ENCODE results near the gene ATXN7L3. TPM values are rescaled to one million over a fixed set of nuclear protein-coding genes. Genes with fewer than 3 reads are reported as not detected.
"Not testable (repeated sequence)": the region's sequence is repeated elsewhere in the genome, so short reads cannot be mapped to it uniquely, and the experiment has no call there.

The ATXN7L3 gene, protein sequence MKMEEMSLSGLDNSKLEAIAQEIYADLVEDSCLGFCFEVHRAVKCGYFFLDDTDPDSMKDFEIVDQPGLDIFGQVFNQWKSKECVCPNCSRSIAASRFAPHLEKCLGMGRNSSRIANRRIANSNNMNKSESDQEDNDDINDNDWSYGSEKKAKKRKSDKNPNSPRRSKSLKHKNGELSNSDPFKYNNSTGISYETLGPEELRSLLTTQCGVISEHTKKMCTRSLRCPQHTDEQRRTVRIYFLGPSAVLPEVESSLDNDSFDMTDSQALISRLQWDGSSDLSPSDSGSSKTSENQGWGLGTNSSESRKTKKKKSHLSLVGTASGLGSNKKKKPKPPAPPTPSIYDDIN
- 100 to 1,000 TPM; 116 to 120 TPM for total RNA-seq

DNA sequence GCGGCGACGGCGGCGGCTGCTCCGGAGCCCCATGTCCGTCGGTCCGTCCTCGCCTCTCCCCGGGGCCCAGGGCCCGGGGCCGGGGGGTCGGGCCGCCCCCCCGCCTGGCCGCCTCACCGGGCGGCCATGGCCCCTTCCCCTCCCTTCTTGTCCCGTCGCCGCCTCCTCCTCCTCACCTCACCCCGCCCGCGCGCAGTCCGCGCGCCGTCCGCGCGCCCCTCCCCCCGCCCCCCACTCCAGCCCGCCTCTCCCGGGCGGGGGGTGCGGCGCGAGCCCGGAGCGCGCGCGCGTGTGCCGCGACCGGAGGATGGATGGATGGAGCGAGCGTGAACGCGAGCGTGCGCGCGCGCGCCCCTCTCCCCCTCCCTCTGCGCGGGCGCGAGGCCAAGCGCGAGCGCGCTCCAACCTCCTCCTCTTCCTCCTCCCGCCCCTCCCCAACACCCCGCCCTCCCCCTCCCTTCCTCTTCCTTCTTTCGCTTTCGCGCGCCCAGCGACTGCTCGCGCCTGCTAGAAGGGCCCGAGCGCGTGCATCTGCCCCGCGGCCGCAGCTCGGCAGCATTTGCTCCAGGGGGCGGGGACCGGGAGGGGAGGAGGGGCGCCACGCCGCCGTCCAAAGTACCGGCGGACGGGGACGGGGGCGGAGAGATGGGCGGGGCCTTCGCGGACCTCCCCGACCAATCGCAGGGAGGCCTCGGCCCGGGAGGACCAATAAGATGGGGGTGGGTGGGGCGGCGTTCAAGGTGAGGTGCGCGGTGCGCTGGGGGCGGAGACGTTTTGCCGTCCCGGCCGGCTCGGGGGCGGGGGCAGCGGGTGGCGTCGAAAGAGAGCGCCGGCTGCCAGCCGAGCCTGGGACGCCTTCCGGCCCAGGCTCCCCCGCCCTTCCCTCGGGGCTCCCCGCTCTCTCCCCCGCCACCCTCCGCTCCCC, at the start of gene ATXN7L3:
Gene ATXN7L3 (minus strand): TSS at position 332 of the 925 bp plus-strand sequence. CDS start 1,814 bp downstream, outside the sequence.
- Mint-ChIP-seq H3K36me3 (ENCODE audit: low read depth) (peaks cover 35% of the 10 kb centered on the region), H3K27me3 (ENCODE audit: low read depth) (no peaks in the 10 kb centered on the region), H3K4me3 (peak within 1 kb of the TSS; percentile 88), H3K9me3 (ENCODE audit: insufficient read depth) (no peaks in the 10 kb centered on the region), H3K4me1 (ENCODE audit: low read depth) (peaks cover 43% of the 10 kb centered on the region), H3K27ac (peak within 1 kb of the TSS; percentile 95)
- CTCF ChIA-PET: interaction anchor here (1.2 to 3.3 kb wide), 5 partner anchors 10 to 146 kb away, joined by 3 to 20 read pairs (median 9); partner anchors contain the start of genes GRN and TMUB2
- peak; percentile 100 for DNase-seq
- POLR2A ChIA-PET: interaction anchor here (1.0 to 3.6 kb wide), 10 partner anchors 9 to 18 kb away, joined by 4 to 22 read pairs (median 8); partner anchors contain the start of gene TMUB2
- peak; percentile 84 for ATAC-seq

DNA sequence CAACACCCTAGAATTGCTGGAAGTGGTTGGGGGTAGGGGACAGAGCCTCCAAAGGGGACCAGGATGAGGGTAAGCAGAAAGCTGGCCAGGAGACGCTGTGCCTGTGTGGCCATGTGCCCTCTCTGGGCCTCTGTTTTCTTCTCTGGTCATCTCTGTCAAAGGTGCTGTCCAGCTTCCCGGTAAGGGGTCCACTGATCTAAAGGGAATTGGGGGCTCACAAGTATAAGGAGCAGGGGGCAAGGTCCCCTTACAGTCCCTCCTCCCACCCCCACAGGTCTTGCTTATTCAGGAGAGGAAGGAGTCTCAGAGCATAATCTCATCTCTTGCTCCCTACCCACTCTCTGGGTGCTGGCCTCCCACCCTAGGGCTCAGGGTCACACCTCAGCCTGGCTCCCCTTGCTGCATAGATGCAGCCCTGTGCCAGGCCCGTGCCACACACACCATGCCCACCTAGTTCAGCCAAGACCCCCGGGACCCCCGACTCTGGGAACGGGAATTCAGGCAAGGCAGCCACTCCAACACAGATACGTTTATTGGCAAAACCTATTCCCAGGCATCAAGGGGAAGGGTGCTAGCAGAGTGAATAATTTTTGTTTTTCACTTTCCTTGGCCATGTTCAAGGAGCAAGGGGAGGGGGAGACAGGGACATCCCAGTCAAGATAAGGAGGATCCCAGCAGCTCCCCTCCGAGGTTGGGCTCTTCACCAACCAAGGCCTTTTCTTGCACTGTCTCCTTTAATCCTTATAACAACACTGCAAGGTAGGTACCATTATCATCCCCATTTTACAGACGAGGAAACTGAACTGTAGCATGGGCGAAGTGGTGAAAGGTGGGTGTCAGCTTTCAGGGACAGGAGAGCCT, 48.4 kb upstream of the ATXN7L3 start:
- DNase-seq (no peak), ATAC-seq (no peak)
- H3K4me3 Mint-ChIP-seq: peak overlapping the region; percentile 22
- no peaks in the 10 kb centered on the region for H3K9me3 Mint-ChIP-seq (ENCODE audit: insufficient read depth)
- ChIA-PET POLR2A (interaction anchor here (1.3 to 3.9 kb wide), 3 partner anchors 28 to 60 kb away, joined by 3 to 57 read pairs (median 3); partner anchors contain the start of genes RUNDC3A and UBTF), CTCF (interaction anchor here (0.8 to 2.7 kb wide), 5 partner anchors 27 to 83 kb away, joined by 3 to 20 read pairs (median 3); no protein-coding TSS in a partner anchor)
- H3K27ac Mint-ChIP-seq: peak overlapping the region; percentile 86
- H3K27me3 Mint-ChIP-seq (ENCODE audit: low read depth): no peaks in the 10 kb centered on the region
- H3K4me1 Mint-ChIP-seq (ENCODE audit: low read depth): peaks cover 48% of the 10 kb centered on the region
- no peaks in the 10 kb centered on the region for H3K36me3 Mint-ChIP-seq (ENCODE audit: low read depth)

DNA sequence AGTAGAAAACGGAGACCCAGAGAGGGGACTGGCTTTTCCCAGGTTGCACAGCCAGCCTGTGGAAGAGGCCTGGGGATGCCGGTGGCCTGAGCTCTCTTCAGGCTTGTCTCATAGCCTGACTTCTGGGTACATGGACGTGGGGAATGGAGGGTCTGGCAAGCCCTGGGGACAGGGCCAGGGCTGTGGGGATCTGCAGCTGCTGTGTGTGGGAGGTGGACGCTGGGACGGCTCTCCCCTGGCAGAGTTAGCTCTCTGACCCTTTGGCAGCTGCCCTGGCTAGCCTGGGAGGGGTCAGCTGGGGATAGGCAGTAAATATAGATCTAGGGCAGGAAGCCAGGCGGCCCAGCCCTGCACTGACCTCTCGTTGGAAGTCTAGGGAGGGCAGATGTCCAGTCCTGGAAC, 47.8 kb upstream of the ATXN7L3 start:
- POLR2A ChIA-PET: interaction anchor here (0.8 to 3.9 kb wide), 6 partner anchors 8 to 981 kb away, joined by 3 to 57 read pairs (median 3); partner anchors contain the start of genes RUNDC3A and UBTF

DNA sequence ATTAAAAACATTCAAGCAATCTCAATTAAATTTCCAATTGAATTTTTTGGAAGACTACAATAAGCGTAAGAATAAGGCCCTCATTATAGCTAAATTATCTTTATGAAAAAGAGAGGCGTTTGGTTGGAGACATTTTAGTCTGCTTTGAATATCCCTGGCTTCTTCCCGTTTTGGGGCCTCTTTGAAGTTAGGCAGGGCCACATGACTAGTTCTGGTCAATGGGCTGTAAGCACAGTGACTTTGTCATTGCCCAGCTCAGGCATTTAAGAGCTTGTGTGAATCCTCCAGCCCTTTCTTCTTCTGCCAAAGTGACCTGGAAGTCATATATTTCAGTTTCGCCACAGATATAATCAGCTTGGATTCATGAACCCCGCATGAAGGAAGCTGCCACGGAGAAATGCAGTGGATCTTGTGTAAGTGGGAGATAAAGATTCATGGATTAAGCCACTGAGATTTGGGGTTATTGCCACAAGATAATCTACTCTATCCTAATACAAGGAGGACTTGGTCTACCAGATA, 41.5 kb upstream of the ATXN7L3 start:
- Mint-ChIP-seq H3K4me1 (ENCODE audit: low read depth) (peaks cover 10% of the 10 kb centered on the region), H3K27ac (no peak overlapping the region), H3K4me3 (no peak overlapping the region), H3K27me3 (ENCODE audit: low read depth) (peaks cover 3% of the 10 kb centered on the region), H3K36me3 (ENCODE audit: low read depth) (no peaks in the 10 kb centered on the region), H3K9me3 (ENCODE audit: insufficient read depth) (no peaks in the 10 kb centered on the region)
- no peak for DNase-seq
- POLR2A ChIA-PET: no interaction called here
- ATAC-seq: no peak
- CTCF ChIA-PET: no interaction called here

More for the DNA sequence above, 47.8 kb upstream of the ATXN7L3 start:
- H3K27ac Mint-ChIP-seq: peak overlapping the region; percentile 86
- no peaks in the 10 kb centered on the region for H3K27me3 Mint-ChIP-seq (ENCODE audit: low read depth)
- no peaks in the 10 kb centered on the region for H3K9me3 Mint-ChIP-seq (ENCODE audit: insufficient read depth)
- H3K36me3 Mint-ChIP-seq (ENCODE audit: low read depth): no peaks in the 10 kb centered on the region
- DNase-seq (no peak), ATAC-seq (no peak)
- H3K4me3 Mint-ChIP-seq: no peak overlapping the region
- CTCF ChIA-PET: interaction anchor here (0.6 to 2.7 kb wide), 8 partner anchors 8 to 83 kb away, joined by 3 to 20 read pairs (median 3); partner anchors contain the start of gene UBTF
- peaks cover 48% of the 10 kb centered on the region for H3K4me1 Mint-ChIP-seq (ENCODE audit: low read depth)

DNA sequence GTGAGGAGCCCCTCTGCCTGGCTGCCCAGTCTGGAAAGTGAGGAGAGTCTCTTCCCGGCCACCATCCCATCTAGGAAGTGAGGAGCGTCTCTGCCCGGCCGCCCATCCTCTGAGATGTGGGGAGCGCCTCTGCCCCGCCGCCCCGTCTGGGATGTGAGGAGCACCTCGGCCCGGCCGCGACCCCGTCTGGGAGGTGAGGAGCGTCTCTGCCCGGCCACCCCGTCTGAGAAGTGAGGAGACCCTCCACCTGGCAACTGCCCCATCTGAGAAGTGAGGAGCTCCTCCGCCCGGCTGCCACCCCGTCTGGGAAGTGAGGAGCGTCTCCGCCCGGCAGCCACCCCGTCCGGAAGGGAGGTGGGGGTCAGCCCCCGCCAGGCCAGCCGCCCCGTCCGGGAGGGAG, 38.2 kb upstream of the ATXN7L3 start:
- POLR2A ChIA-PET; DNase-seq; H3K4me3 Mint-ChIP-seq; H3K27ac Mint-ChIP-seq; H3K27me3 Mint-ChIP-seq (ENCODE audit: low read depth); H3K36me3 Mint-ChIP-seq (ENCODE audit: low read depth); CTCF ChIA-PET; H3K9me3 Mint-ChIP-seq (ENCODE audit: insufficient read depth); ATAC-seq: not testable (repeated sequence)
- H3K4me1 Mint-ChIP-seq (ENCODE audit: low read depth): peaks cover 12% of the 10 kb centered on the region

DNA sequence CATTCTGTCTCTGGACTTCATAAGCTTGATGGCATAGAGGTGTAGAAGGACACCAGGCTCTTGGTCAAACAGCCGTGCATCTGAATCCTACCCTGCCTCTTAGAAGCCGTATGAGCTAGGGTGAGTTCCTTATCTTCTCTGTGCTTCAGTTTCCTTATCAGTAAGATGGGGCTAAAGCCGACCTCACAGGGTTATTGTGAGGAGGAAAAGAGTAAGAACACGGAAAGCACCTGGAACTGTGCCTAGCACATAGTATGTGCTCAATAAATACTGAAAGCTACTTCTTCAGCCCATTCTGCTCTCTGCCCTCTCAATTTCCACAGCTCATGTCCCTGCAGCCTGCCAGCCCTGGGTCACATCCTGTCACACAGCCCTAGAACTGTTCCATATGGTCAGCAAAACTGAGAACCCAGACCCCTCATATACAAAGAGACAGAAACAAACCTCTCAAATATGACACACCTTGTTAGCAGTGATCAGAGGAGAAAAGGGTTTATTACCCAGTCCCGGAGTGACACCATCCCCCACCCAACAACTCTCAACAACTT, 36.8 kb upstream of the ATXN7L3 start:
- Mint-ChIP-seq H3K4me3 (no peak overlapping the region), H3K9me3 (ENCODE audit: insufficient read depth) (no peaks in the 10 kb centered on the region), H3K4me1 (ENCODE audit: low read depth) (peaks cover 12% of the 10 kb centered on the region), H3K36me3 (ENCODE audit: low read depth) (no peaks in the 10 kb centered on the region), H3K27ac (no peak overlapping the region), H3K27me3 (ENCODE audit: low read depth) (peaks cover 7% of the 10 kb centered on the region)
- DNase-seq: no peak
- CTCF ChIA-PET: interaction anchor here (1.3 kb wide), 1 partner anchor 26 kb away, joined by 5 read pairs; no protein-coding TSS in a partner anchor
- no peak for ATAC-seq
- POLR2A ChIA-PET: interaction anchor here (1.1 kb wide), 1 partner anchor 17 kb away, joined by 3 read pairs; the partner anchor contains the start of gene UBTF

DNA sequence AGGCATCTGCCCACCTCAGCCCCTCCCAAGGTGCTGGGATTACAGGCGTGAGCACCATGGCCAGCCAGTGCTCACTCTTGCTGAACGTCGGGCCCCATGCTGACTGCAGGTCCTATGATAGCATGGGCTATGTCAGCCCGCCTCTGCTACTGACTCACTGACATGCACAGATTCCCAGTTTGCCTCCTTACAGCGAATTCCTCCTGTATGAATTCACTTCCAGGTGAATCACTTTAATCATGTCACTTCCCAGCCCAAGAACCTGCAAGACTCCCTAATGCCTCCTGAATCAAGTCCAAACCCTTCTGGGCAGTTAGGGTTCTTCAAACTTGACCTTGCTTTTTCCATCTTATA, 35.9 kb upstream of the ATXN7L3 start:
- Mint-ChIP-seq H3K9me3 (ENCODE audit: insufficient read depth) (no peaks in the 10 kb centered on the region), H3K27me3 (ENCODE audit: low read depth) (peaks cover 5% of the 10 kb centered on the region), H3K27ac (no peak overlapping the region), H3K36me3 (ENCODE audit: low read depth) (no peaks in the 10 kb centered on the region), H3K4me1 (ENCODE audit: low read depth) (peaks cover 12% of the 10 kb centered on the region), H3K4me3 (no peak overlapping the region)
- no peak for ATAC-seq
- DNase-seq: no peak
- CTCF ChIA-PET: no interaction called here
- POLR2A ChIA-PET: no interaction called here

DNA sequence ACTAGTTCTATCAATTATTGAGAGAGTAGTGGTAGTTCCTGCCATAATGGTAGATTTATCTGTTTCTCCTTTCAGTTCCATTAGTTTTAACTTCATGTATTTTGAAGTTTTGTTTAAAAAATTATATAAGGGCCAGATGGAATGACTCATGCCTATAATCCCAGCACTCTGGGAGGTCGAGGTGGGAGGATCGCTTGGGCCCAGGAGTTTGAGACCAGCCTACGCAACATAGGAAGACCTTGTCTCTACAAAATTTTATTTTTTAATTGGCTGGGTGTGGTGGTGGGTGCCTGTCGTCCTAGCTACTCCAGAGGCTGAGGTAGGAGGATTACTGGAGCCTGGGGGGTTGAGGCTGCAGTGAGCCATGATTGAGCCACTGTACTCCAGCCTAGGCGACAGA, 33.9 kb upstream of the ATXN7L3 start:
- ATAC-seq: no peak
- Mint-ChIP-seq H3K4me3 (no peak overlapping the region), H3K27me3 (ENCODE audit: low read depth) (peaks cover 5% of the 10 kb centered on the region), H3K27ac (no peak overlapping the region), H3K36me3 (ENCODE audit: low read depth) (no peaks in the 10 kb centered on the region), H3K9me3 (ENCODE audit: insufficient read depth) (no peaks in the 10 kb centered on the region), H3K4me1 (ENCODE audit: low read depth) (peaks cover 12% of the 10 kb centered on the region)
- CTCF ChIA-PET: no interaction called here
- DNase-seq: no peak
- POLR2A ChIA-PET: no interaction called here

DNA sequence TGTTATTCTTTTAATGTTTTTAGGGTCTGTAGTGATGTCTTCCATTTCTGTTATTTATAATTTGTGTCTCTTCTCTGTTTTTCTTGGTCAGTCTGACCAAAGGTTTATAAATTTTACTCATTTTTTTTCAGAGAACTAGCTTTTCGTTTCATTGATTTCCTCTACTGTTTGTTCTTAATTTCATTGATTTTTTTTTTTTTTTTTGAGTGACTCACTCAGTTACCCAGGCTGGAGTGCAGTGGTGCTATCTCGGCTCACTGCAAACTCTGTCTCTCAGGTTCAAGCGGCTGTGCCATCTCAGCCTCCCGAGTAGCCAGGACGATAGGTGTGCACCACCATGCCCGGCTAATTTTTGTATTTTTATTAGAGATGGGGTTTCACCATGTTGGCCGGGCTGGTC, 32.4 kb upstream of the ATXN7L3 start:
- ChIA-PET CTCF (no interaction called here), POLR2A (interaction anchor here (0.6 kb wide), 1 partner anchor 83 kb away, joined by 3 read pairs; no protein-coding TSS in a partner anchor)
- H3K27ac Mint-ChIP-seq: no peak overlapping the region
- H3K36me3 Mint-ChIP-seq (ENCODE audit: low read depth): no peaks in the 10 kb centered on the region
- no peak overlapping the region for H3K4me3 Mint-ChIP-seq
- H3K9me3 Mint-ChIP-seq (ENCODE audit: insufficient read depth): no peaks in the 10 kb centered on the region
- ATAC-seq: no peak
- H3K4me1 Mint-ChIP-seq (ENCODE audit: low read depth): peaks cover 12% of the 10 kb centered on the region
- H3K27me3 Mint-ChIP-seq (ENCODE audit: low read depth): peaks cover 5% of the 10 kb centered on the region
- no peak for DNase-seq

DNA sequence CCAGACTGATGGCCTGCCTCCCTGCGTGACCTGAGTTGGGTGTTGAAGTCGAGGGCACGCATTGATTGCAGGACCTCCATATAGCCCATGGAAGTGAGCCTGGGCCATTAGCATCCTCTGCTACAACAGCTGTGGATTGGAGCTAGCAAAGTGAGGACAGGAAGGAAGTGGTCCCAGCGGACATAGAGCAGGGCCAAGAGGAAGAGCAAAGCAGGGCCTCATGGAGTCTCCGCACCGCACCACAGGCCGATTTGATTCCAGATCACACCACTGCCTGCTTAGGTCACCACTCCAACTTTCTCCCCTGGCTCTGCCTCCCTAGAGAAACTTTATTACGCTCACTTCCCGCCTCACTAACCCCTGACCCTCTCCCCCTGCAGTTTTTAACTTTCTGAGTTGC, 30.5 kb upstream of the ATXN7L3 start:
- no peaks in the 10 kb centered on the region for H3K36me3 Mint-ChIP-seq (ENCODE audit: low read depth)
- no peak for ATAC-seq
- no peak overlapping the region for H3K27ac Mint-ChIP-seq
- H3K4me3 Mint-ChIP-seq: no peak overlapping the region
- H3K4me1 Mint-ChIP-seq (ENCODE audit: low read depth): peaks cover 5% of the 10 kb centered on the region
- peaks cover 5% of the 10 kb centered on the region for H3K27me3 Mint-ChIP-seq (ENCODE audit: low read depth)
- POLR2A ChIA-PET: interaction anchor here (0.8 to 2.1 kb wide), 2 partner anchors 9 to 19 kb away, joined by 6 to 9 read pairs; no protein-coding TSS in a partner anchor
- DNase-seq: no peak
- no peaks in the 10 kb centered on the region for H3K9me3 Mint-ChIP-seq (ENCODE audit: insufficient read depth)
- CTCF ChIA-PET: interaction anchor here (1.2 to 1.4 kb wide), 2 partner anchors 9 to 20 kb away, joined by 5 to 7 read pairs; partner anchors contain the start of gene UBTF

All from activated CD8-positive, alpha-beta T cell treated with anti-CD3 and anti-CD28 coated beads, Interleukin-2, amount 10 ng/mL, durations not matched to agents 7 days and 5 days (primary cell).